Endothelial cell (in vitro differentiated cells): ENCODE measurements around the gene PSMD2. TPM values are rescaled to one million over a fixed set of nuclear protein-coding genes. Genes with fewer than 3 reads are reported as not detected.

ENCODE experiments used
- DNase-seq: peaks from one replicate; pipeline ENCODE4 v3.0.0; 2021; ENCODE audit warnings: low spot score
- H3K27ac Mint-ChIP-seq: one replicate; pipeline ENCODE4 v1.8.0; 2021; ENCODE audit warnings: mixed read lengths, inconsistent platforms; ENCODE audit not compliant: unreplicated experiment
- H3K27me3 Mint-ChIP-seq: one replicate; pipeline ENCODE4 v1.8.0; 2021; ENCODE audit warnings: mild to moderate bottlenecking, moderate library complexity, mixed read lengths, inconsistent platforms; ENCODE audit not compliant: unreplicated experiment
- H3K36me3 Mint-ChIP-seq: one replicate; pipeline ENCODE4 v1.8.0; 2021; ENCODE audit warnings: mild to moderate bottlenecking, low read depth, mixed read lengths, inconsistent platforms; ENCODE audit not compliant: unreplicated experiment
- H3K4me1 Mint-ChIP-seq: one replicate; pipeline ENCODE4 v1.8.0; 2021; ENCODE audit warnings: mild to moderate bottlenecking, mixed read lengths, inconsistent platforms; ENCODE audit not compliant: unreplicated experiment
- H3K4me3 Mint-ChIP-seq: one replicate; pipeline ENCODE4 v1.8.0; 2021; ENCODE audit warnings: mild to moderate bottlenecking, mixed read lengths, inconsistent platforms; ENCODE audit not compliant: unreplicated experiment
- H3K9me3 Mint-ChIP-seq: one replicate; pipeline ENCODE4 v1.8.0; 2021; ENCODE audit warnings: mixed read lengths, inconsistent platforms; ENCODE audit not compliant: unreplicated experiment
- CTCF ChIP-seq: fragments of 200-600 bp; sonication (generic); IDR thresholded peaks from one replicate; pipeline ENCODE4 v1.5.0; 2021; ENCODE audit warnings: antibody characterized with exemption; ENCODE audit not compliant: unreplicated experiment
- total RNA-seq: library from RNA; stranded (reverse); fragmentation: NEBNext Ultra II Directional; extraction: Animal tissue kit (Norgen Biotek cat#: 25700); gene quantifications from one replicate; pipeline ENCODE4 v1.2.1, GENCODE V29; 2021; ENCODE audit not compliant: unreplicated experiment

The PSMD2 gene
- total RNA-seq, 1 donor from 2014 or later, result 292 TPM

GRCh38 chr3:184272269-184272668, 26.8 kb upstream of the PSMD2 start:
- TF ChIP-seq CTCF, result no peak
- Mint-ChIP-seq H3K4me1 (peaks cover 6% of the 10 kb centered on the region), H3K4me3 (no peak overlapping the region), H3K9me3 (no peaks in the 10 kb centered on the region), H3K27ac (no peak overlapping the region), H3K27me3 (peaks cover 16% of the 10 kb centered on the region), H3K36me3 (no peaks in the 10 kb centered on the region)
- no peak for DNase-seq

GRCh38 chr3:184275381-184275701, 23.7 kb upstream of the PSMD2 start:
- H3K4me3 Mint-ChIP-seq, result peak overlapping the region; percentile 60

GRCh38 chr3:184275961-184276910, 22.8 kb upstream of the PSMD2 start, which contains the start of gene ECE2:
Gene ECE2, plus strand, starts transcription at chr3:184276022. Its CDS starts 132 bp downstream, at chr3:184276154.
- H3K27me3 Mint-ChIP-seq, result peaks cover 25% of the 10 kb centered on the region
- no peaks in the 10 kb centered on the region for H3K36me3 Mint-ChIP-seq
- peaks cover 9% of the 10 kb centered on the region for H3K4me1 Mint-ChIP-seq
- peak within 1 kb of the TSS; percentile 60 for H3K4me3 Mint-ChIP-seq
- DNase-seq, result no peak
- H3K27ac Mint-ChIP-seq, result no peak within 1 kb of the TSS
- H3K9me3 Mint-ChIP-seq, result no peaks in the 10 kb centered on the region
- no peak for TF ChIP-seq CTCF

More at GRCh38 chr3:184275381-184275701, 23.7 kb upstream of the PSMD2 start:
- TF ChIP-seq CTCF, result no peak
- Mint-ChIP-seq H3K36me3 (no peaks in the 10 kb centered on the region), H3K27ac (no peak overlapping the region), H3K9me3 (no peaks in the 10 kb centered on the region), H3K27me3 (peaks cover 20% of the 10 kb centered on the region), H3K4me1 (peaks cover 9% of the 10 kb centered on the region)
- no peak for DNase-seq

GRCh38 chr3:184277366-184277765, 21.7 kb upstream of the PSMD2 start:
- no peaks in the 10 kb centered on the region for H3K9me3 Mint-ChIP-seq
- H3K4me3 Mint-ChIP-seq, result no peak overlapping the region
- TF ChIP-seq CTCF, result no peak
- no peak overlapping the region for H3K27ac Mint-ChIP-seq
- DNase-seq, result no peak
- H3K4me1 Mint-ChIP-seq, result peaks cover 9% of the 10 kb centered on the region
- H3K36me3 Mint-ChIP-seq, result no peaks in the 10 kb centered on the region
- peaks cover 33% of the 10 kb centered on the region for H3K27me3 Mint-ChIP-seq

GRCh38 chr3:184282941-184283340, 16.1 kb upstream of the PSMD2 start:
- Mint-ChIP-seq H3K4me3 (peak overlapping the region; percentile 19), H3K27ac (no peak overlapping the region), H3K9me3 (no peaks in the 10 kb centered on the region), H3K4me1 (peaks cover 2% of the 10 kb centered on the region), H3K36me3 (no peaks in the 10 kb centered on the region), H3K27me3 (peaks cover 22% of the 10 kb centered on the region)
- no peak for DNase-seq
- no peak for TF ChIP-seq CTCF
